CD4-positive, CD25-positive, alpha-beta regulatory T cell (primary cell): ENCODE results near the gene VPS45. TPM values are rescaled to one million over a fixed set of nuclear protein-coding genes. Genes with fewer than 3 reads are reported as not detected.

Experiments used
- ATAC-seq, 2 donors: fragments of 150-1000 bp; cut with Tn5 transposase; one replicate each; pipeline ENCODE4 v1.10.0; 2021; ENCODE audit warnings: low read depth in 2 of 2, moderate number of reproducible peaks in 2 of 2, moderate library complexity in 1 of 2
- DNase-seq, 3 donors: peaks; one replicate each; pipeline versions ENCODE4 v3.0.0 to v3.0.0-alpha.2; 2012 to 2022; ENCODE audit warnings: mixed read lengths in 1 of 3
- H3K27ac ChIP-seq: one replicate; pipeline ENCODE4 v1.7.0; 2013; ENCODE audit warnings: mild to moderate bottlenecking, low read length; ENCODE audit not compliant: insufficient read depth, poor library complexity, severe bottlenecking
- H3K27me3 ChIP-seq: one replicate; pipeline ENCODE4 v1.7.0; 2013; ENCODE audit warnings: low read length; ENCODE audit not compliant: control insufficient read depth, insufficient read depth
- H3K36me3 ChIP-seq: one replicate; pipeline ENCODE4 v1.7.0; 2013; ENCODE audit warnings: mild to moderate bottlenecking, low read length, moderate library complexity; ENCODE audit not compliant: control insufficient read depth, insufficient read depth
- H3K4me1 ChIP-seq: 2 replicates; pipeline ENCODE4 v1.7.0; 2013; ENCODE audit warnings: mild to moderate bottlenecking, low read length; ENCODE audit not compliant: insufficient read depth, control insufficient read depth, poor library complexity, severe bottlenecking
- H3K4me3 ChIP-seq: one replicate; pipeline ENCODE4 v1.7.0; 2013; ENCODE audit warnings: low read depth, mild to moderate bottlenecking, low read length, moderate library complexity
- H3K9me3 ChIP-seq, 2 experiments: 1 replicate in 1 of 2; 2 replicates in 1 of 2; pipeline ENCODE4 v1.7.0; 2013; ENCODE audit warnings: low read length in 2 of 2, mild to moderate bottlenecking in 1 of 2, moderate library complexity in 1 of 2; ENCODE audit not compliant: control insufficient read depth in 2 of 2
- H3K27ac Mint-ChIP-seq, 3 donors: one replicate each; pipeline ENCODE4 v1.8.0; 2020 to 2022; ENCODE audit warnings: mild to moderate bottlenecking in 3 of 3, mixed read lengths in 3 of 3, moderate library complexity in 2 of 3
- H3K27me3 Mint-ChIP-seq: one replicate; pipeline ENCODE4 v1.8.0; 2022; ENCODE audit warnings: mild to moderate bottlenecking, mixed read lengths
- H3K36me3 Mint-ChIP-seq: one replicate; pipeline ENCODE4 v1.8.0; 2020; ENCODE audit warnings: mixed read lengths
- H3K4me1 Mint-ChIP-seq, 4 donors: one replicate each; pipeline ENCODE4 v1.8.0; 2020 to 2022; ENCODE audit warnings: mixed read lengths in 4 of 4, mild to moderate bottlenecking in 1 of 4
- H3K4me3 Mint-ChIP-seq, 4 donors: one replicate each; pipeline ENCODE4 v1.8.0; 2020 to 2022; ENCODE audit warnings: mild to moderate bottlenecking in 4 of 4, mixed read lengths in 4 of 4, moderate library complexity in 3 of 4
- H3K9me3 Mint-ChIP-seq, 7 donors: one replicate each; pipeline ENCODE4 v1.8.0; 2020 to 2022; ENCODE audit warnings: mixed read lengths in 7 of 7, mild to moderate bottlenecking in 3 of 7, moderate library complexity in 2 of 7
- polyA plus RNA-seq, 4 donors: library from polyadenylated mRNA; unstranded; fragments of 300-500 nt; fragmentation: Illumina TruSeq; gene quantifications; one replicate each; pipeline ENCODE4 v1.2.3, GENCODE V29; 2021
- total RNA-seq: library from RNA; stranded (reverse); gene quantifications from one replicate; pipeline ENCODE4 v1.2.3, GENCODE V29; 2022

The VPS45 gene
- total and polyA plus RNA-seq, 5 donors from 2014 or later = 23.4 to 27.8 (median 26.3) TPM

DNA sequence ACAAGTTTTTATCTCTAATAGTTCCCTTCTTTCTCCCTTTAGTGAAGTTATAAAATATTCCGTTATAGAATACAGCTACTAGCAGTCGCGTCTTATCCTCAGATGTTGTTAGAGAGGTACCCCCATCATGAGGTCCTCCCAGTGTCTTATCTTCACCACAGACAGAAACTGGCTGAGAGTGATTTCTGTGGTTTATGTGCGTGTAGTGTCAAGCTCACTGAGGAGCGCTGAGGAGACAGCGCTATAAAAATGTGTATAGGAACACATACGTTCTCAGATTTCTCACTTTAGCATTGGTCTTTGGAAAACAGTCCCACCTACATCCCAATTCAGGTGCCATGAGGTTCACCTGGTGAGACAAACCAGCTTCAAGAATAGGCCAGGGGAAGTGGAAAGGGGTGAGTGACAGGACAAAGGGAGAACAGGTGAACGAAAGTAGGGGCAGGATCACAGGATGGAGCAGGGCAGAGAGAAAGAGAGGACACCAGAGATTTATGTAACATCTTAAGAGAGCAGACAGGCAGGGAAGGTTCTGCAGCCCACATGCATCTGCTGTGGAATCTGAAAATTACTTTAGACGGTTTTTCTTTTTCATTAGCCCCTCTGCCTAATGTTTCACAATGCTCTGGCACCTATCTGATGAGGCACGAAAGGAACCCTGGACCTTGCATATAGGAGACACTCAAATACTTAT, 79.4 kb downstream of the VPS45 start:
- peaks cover 20 to 40% (median 23%) of the 10 kb centered on the region in 4 donors for H3K4me1 Mint-ChIP-seq
- no peak overlapping the region for H3K27ac ChIP-seq
- H3K4me3 Mint-ChIP-seq = peak overlapping the region; percentile 7 to 91 (median 63)
- H3K9me3 ChIP-seq = no peaks in the 10 kb centered on the region
- H3K27ac Mint-ChIP-seq = peak overlapping the region in 2 of 3 donors; percentile 5 to 22
- no peaks in the 10 kb centered on the region for H3K36me3 ChIP-seq
- DNase-seq = no peak
- H3K4me3 ChIP-seq = no peak overlapping the region
- H3K9me3 Mint-ChIP-seq = no peaks in the 10 kb centered on the region
- no peaks in the 10 kb centered on the region for H3K27me3 ChIP-seq
- H3K4me1 ChIP-seq = peaks cover 25% of the 10 kb centered on the region
- no peaks in the 10 kb centered on the region for H3K27me3 Mint-ChIP-seq
- no peak for ATAC-seq
- peaks cover 5% of the 10 kb centered on the region for H3K36me3 Mint-ChIP-seq

DNA sequence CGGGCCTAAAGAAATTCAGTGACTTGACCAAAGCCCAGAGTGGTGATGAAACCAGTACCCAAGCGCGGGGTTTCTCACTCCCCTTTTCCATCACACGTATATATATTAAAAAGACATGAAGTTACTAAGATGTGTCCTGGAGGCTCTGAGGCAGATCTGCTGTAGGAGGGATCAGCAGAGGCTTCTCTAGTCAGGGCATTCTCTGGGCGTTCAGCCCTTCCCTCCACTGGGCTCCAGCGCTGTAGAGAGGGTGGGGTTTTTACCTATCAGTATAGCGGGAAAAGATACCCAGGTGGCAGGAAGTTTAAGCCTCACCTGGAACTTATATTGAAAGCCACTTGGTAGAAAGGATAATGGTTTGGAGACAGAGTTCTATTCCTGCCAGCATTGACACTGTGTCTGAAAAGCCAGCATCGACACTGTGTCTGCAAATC, 81.3 kb downstream of the VPS45 start:
- no peak for DNase-seq
- no peak for ATAC-seq
- Histone ChIP-seq H3K27ac (peak overlapping the region; percentile 76), H3K4me1 (peaks cover 39% of the 10 kb centered on the region), H3K36me3 (peaks cover 7% of the 10 kb centered on the region), H3K9me3 (no peaks in the 10 kb centered on the region), H3K4me3 (peak overlapping the region; percentile 83), H3K27me3 (no peaks in the 10 kb centered on the region)
- Mint-ChIP-seq H3K27me3 (no peaks in the 10 kb centered on the region), H3K4me1 (peaks cover 28 to 57% (median 33%) of the 10 kb centered on the region in 4 donors), H3K36me3 (peaks cover 15% of the 10 kb centered on the region), H3K4me3 (peak overlapping the region; percentile 90 to 94 (median 92)), H3K27ac (peak overlapping the region; percentile 90 to 96 (median 93)), H3K9me3 (no peaks in the 10 kb centered on the region)

DNA sequence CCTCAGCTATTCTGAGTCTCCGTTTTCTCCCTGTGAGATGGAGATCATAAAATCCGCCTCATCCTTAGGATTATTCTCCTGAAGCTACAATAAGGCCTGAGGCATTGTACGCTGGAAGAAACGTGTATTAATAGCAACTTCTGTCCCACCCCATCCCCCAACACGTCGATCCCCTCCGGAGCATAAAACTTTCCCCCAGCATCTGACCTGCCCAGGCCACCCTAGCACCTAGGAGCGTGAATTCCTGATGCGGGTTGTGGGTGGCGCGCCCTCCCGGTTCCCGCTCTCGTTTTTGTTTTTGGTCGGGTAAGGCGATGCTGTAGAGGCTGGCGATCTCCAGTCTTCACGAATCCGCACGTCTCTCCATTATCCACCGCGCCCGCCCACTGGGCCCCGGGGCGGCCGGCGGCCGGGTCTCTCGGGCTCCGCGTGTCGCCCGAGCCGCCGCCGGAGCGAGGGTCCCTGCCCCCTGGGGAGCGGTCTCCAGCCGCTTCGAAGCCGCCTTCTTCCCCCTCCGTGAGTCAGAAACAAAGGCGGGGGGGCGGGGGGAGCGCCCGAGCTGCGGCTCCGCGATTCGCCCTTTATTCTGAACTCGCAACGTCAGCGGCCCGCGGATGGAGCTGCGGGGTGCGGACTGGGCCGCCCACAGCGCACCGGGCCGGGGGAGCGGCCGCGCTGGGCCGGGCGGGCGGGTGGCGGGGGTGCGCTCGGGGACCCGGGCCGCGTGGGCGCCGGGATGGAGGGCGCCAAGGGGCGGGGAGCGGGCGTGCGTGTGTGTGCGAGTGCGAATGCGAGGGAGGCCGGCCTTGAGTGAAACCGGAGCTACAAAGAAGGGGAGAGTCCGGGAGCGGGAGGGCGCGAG, 81.9 kb downstream of the VPS45 start, which contains the start of gene PLEKHO1:
TSS of gene PLEKHO1 (plus strand) at position 646 of the 862 bp plus-strand sequence. CDS start 342 bp downstream, outside the sequence.
- H3K4me3 Mint-ChIP-seq = peak within 1 kb of the TSS; percentile 94 to 97 (median 95)
- H3K9me3 ChIP-seq = no peaks in the 10 kb centered on the region
- H3K4me1 ChIP-seq = peaks cover 39% of the 10 kb centered on the region
- DNase-seq (peak; percentile 75 to 87 (median 82)), ATAC-seq (peak; percentile 66 to 72)
- H3K27ac Mint-ChIP-seq = peak within 1 kb of the TSS; percentile 95 to 98 (median 98)
- no peaks in the 10 kb centered on the region for H3K27me3 ChIP-seq
- peaks cover 28 to 61% (median 37%) of the 10 kb centered on the region in 4 donors for H3K4me1 Mint-ChIP-seq
- peak within 1 kb of the TSS; percentile 94 for H3K4me3 ChIP-seq
- no peaks in the 10 kb centered on the region for H3K9me3 Mint-ChIP-seq
- H3K27me3 Mint-ChIP-seq = no peaks in the 10 kb centered on the region
- H3K27ac ChIP-seq = peak within 1 kb of the TSS; percentile 81
- H3K36me3 Mint-ChIP-seq = peaks cover 22% of the 10 kb centered on the region
- H3K36me3 ChIP-seq = peaks cover 13% of the 10 kb centered on the region

DNA sequence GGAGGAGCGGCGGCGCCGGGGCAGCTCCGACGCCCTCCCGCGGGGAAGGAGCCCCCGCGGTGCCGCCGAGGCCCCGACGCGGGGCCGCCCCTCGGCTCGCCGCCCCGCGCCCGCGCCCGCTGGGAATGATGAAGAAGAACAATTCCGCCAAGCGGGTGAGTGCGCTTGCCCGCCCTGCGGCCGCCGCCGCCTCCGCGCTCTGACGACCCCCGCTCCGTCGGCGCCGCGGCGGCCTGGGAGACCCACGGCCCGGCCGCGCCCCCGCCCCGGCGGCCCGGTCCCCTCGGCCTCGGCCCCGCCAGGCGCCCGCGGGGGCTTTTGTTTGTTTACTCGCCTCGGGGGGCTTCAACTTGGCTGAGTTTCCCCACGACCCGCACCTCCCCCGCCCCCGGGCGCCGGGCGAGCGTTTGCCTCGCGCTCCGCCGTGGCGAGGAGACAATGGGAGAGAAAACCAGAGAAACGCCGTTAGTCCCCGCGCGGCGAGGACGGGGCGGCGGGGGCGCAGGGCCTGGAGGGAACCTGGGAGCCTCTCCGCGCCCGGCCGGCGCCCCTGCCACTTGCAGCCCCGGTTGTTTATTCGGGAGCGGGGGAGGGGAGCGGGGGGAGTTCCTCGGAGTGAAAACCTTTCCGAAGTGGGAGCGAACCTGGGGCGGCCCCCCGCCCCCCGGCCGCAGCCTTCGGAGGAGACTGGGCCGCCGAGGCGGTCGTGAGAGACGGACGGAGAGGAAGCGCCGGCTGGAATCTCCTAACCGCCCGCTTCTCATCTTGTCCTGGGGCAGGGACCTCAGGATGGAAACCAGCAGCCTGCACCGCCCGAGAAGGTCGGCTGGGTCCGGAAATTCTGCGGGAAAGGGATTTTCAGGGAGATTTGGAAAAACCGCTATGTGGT, 82.8 kb downstream of the VPS45 start:
- H3K4me1 ChIP-seq = peaks cover 39% of the 10 kb centered on the region
- Mint-ChIP-seq H3K9me3 (no peaks in the 10 kb centered on the region), H3K4me1 (peaks cover 28 to 61% (median 41%) of the 10 kb centered on the region in 4 donors), H3K27me3 (no peaks in the 10 kb centered on the region), H3K27ac (peak overlapping the region; percentile 95 to 98 (median 98)), H3K36me3 (peaks cover 29% of the 10 kb centered on the region), H3K4me3 (peak overlapping the region; percentile 94 to 97 (median 95))
- H3K27me3 ChIP-seq = no peaks in the 10 kb centered on the region
- H3K27ac ChIP-seq = peak overlapping the region; percentile 81
- peak in 1 of 3 donors; percentile 36 for DNase-seq
- no peak for ATAC-seq
- peak overlapping the region; percentile 94 for H3K4me3 ChIP-seq
- H3K9me3 ChIP-seq = no peaks in the 10 kb centered on the region
- H3K36me3 ChIP-seq = peaks cover 21% of the 10 kb centered on the region

DNA sequence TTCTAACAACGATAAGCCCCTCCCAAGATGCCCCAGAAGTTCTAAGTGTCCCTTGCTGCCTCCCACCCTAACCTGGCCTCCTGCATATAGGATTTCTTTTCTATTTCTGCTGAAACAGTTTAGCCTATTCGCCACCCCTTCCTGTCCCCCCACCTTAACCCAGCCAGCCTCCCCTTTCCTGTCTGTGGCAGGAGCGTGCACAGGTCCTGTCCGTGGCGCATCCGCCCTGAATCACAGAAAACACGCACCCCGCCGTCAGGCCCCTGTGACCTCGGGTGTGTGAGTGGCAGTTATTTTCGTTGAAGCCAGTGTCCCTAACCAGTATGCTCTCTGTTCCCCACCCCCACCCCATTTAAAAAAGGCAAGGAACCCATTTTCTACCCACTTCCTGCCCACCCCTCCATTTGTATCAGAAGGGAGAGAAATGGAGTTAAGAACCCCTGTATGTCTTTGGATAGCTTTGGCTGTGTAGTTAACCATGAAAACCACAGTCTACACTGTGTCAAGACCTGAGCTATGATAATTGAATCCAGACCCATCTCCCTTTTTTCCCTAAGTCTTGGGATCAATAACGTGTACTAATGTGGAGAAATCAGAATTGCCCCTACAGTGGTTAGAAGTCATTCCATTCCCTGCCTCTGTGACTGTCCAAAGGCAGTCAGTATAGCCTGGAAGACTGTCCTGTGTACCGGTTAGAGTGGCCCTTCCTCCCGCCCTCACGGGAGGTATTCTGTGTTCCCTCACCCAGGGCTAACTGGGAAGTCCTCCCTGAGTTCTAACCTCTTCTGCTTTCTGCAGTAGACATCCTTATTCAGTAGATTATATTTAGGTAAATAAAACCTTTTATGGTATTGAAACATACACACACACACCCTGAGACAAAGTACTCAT, 84.0 kb downstream of the VPS45 start:
- peaks cover 40% of the 10 kb centered on the region for H3K36me3 Mint-ChIP-seq

DNA sequence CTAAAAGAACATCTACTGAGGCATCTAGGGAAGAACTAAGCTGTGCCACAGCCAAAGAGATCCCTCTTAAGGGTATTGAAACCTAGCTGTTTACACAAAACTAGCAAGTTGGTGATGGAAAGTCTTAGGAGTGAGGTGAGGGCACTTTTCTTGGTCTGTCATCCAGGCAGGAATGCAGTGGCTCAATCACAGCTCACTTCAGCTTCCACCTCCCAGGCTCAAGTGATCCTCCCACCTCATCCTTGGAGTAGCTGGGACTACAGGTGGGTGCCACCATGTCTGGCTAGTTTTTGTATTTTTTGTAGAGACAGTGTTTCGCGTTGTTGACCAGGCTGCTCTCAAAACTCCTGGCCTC, 84.6 kb downstream of the VPS45 start:
- Histone ChIP-seq H3K4me3 (peak overlapping the region; percentile 94), H3K36me3 (peaks cover 39% of the 10 kb centered on the region), H3K27ac (peak overlapping the region; percentile 81), H3K27me3 (no peaks in the 10 kb centered on the region), H3K9me3 (no peaks in the 10 kb centered on the region), H3K4me1 (peaks cover 39% of the 10 kb centered on the region)
- Mint-ChIP-seq H3K4me1 (peaks cover 25 to 57% (median 43%) of the 10 kb centered on the region in 4 donors), H3K27me3 (no peaks in the 10 kb centered on the region), H3K4me3 (peak overlapping the region; percentile 94 to 97 (median 95)), H3K27ac (peak overlapping the region; percentile 95 to 98 (median 98)), H3K9me3 (no peaks in the 10 kb centered on the region), H3K36me3 (peaks cover 42% of the 10 kb centered on the region)
- DNase-seq (no peak), ATAC-seq (no peak)

More for the DNA sequence above, 84.0 kb downstream of the VPS45 start:
- H3K4me3 Mint-ChIP-seq = peak overlapping the region; percentile 94 to 97 (median 95)
- Histone ChIP-seq H3K36me3 (peaks cover 32% of the 10 kb centered on the region), H3K4me3 (peak overlapping the region; percentile 94), H3K9me3 (no peaks in the 10 kb centered on the region), H3K27me3 (no peaks in the 10 kb centered on the region), H3K27ac (peak overlapping the region; percentile 81), H3K4me1 (peaks cover 39% of the 10 kb centered on the region)
- H3K4me1 Mint-ChIP-seq = peaks cover 29 to 61% (median 44%) of the 10 kb centered on the region in 4 donors
- DNase-seq = peak; percentile 51 to 91 (median 78)
- ATAC-seq = peak; percentile 80 to 82
- no peaks in the 10 kb centered on the region for H3K9me3 Mint-ChIP-seq
- H3K27me3 Mint-ChIP-seq = no peaks in the 10 kb centered on the region
- H3K27ac Mint-ChIP-seq = peak overlapping the region; percentile 95 to 98 (median 98)
